GM12875 (cell line): ENCODE measurements around the gene PLEKHA6.

Experiments used
- H3K4me3 ChIP-seq: one replicate; pipeline ENCODE4 v1.5.1; 2011; ENCODE audit warnings: low read depth, low read length, control low read depth
- TF ChIP-seq, protein P1 (sequence below): IDR thresholded peaks from 2 replicates; pipeline ENCODE4 v1.5.1; 2011; ENCODE audit warnings: low read depth, mild to moderate bottlenecking, control low read depth, inconsistent platforms, low read length, moderate library complexity, borderline replicate concordance; ENCODE audit not compliant: insufficient read depth

PLEKHA6 gene

DNA sequence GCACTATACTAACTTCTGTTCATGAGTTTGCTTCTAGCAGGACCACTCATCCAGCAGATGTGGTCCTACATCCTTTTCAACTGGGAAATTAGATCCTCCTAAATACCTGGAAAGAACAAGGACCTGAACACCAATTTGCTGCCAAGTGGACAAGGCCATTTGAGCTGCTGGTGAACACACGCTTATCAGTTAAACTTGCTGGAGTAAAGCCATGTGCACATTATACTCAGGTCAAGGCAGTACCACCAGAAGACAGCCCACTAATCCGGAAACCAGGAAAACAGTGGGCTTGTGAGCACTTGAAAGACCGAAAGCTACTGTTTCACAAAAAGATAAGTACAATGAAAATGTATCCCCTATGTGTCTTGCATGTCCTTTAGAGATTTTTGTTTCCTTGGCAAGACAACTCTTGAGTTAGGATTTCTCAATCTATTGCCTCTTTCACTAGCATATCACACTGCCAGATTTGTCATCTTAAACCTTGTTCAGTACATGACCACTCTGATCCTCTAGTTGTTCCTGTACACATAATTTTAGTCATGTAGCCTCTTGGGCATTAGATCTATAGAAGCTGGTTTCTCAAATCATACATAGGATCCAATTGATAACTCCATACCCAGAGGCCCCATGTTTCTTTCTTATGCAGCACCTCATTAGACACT lies 189.1 kb downstream of the PLEKHA6 start:
- TF ChIP-seq, protein P1, sequence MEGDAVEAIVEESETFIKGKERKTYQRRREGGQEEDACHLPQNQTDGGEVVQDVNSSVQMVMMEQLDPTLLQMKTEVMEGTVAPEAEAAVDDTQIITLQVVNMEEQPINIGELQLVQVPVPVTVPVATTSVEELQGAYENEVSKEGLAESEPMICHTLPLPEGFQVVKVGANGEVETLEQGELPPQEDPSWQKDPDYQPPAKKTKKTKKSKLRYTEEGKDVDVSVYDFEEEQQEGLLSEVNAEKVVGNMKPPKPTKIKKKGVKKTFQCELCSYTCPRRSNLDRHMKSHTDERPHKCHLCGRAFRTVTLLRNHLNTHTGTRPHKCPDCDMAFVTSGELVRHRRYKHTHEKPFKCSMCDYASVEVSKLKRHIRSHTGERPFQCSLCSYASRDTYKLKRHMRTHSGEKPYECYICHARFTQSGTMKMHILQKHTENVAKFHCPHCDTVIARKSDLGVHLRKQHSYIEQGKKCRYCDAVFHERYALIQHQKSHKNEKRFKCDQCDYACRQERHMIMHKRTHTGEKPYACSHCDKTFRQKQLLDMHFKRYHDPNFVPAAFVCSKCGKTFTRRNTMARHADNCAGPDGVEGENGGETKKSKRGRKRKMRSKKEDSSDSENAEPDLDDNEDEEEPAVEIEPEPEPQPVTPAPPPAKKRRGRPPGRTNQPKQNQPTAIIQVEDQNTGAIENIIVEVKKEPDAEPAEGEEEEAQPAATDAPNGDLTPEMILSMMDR: no peak
- no peak overlapping the region for H3K4me3 ChIP-seq

DNA sequence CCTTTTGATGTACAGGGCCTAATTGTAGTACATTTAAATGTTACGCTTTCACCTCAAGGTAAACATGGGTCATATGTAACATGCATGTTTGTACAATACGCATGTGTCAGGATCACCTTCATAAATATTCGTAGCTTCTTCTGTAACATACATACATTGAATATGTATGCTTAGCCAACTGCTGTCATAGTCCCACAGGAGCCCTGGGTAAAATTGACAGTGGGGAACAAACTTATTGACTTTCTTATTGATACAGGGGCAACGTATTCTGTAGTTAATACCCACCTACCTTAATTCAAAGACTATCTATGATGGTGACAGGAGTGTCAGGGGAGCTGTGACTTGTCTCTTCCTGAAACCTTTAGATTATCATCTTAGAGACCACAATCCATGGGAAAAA lies 189.9 kb downstream of the PLEKHA6 start:
- TF ChIP-seq, protein P1: no peak
- no peak overlapping the region for H3K4me3 ChIP-seq
